D721Med (cell line): Measurements from ENCODE around the gene NUP205.

Experiments
- DNase-seq: peaks from one replicate; pipeline ENCODE4 v3.0.0; 2011; ENCODE audit warnings: low spot score; ENCODE audit not compliant: insufficient read length
- FAIRE-seq: peaks from 2 replicates; lab custom pipeline; 2011; peaks lifted over from hg19 to GRCh38; lab: Jason Lieb, UNC
- TF ChIP-seq, protein P1 (sequence below): IDR thresholded peaks from 2 replicates; pipeline ENCODE4 v1.5.1; 2012; ENCODE audit warnings: mild to moderate bottlenecking, control low read depth; ENCODE audit not compliant: insufficient read depth; ENCODE audit errors: missing control alignments

Gene NUP205

GRCh38 chr7:135597181-135597925 is 39.6 kb downstream of the NUP205 start:
- no peak for DNase-seq
- TF ChIP-seq, protein P1, sequence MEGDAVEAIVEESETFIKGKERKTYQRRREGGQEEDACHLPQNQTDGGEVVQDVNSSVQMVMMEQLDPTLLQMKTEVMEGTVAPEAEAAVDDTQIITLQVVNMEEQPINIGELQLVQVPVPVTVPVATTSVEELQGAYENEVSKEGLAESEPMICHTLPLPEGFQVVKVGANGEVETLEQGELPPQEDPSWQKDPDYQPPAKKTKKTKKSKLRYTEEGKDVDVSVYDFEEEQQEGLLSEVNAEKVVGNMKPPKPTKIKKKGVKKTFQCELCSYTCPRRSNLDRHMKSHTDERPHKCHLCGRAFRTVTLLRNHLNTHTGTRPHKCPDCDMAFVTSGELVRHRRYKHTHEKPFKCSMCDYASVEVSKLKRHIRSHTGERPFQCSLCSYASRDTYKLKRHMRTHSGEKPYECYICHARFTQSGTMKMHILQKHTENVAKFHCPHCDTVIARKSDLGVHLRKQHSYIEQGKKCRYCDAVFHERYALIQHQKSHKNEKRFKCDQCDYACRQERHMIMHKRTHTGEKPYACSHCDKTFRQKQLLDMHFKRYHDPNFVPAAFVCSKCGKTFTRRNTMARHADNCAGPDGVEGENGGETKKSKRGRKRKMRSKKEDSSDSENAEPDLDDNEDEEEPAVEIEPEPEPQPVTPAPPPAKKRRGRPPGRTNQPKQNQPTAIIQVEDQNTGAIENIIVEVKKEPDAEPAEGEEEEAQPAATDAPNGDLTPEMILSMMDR, result no peak

DNA sequence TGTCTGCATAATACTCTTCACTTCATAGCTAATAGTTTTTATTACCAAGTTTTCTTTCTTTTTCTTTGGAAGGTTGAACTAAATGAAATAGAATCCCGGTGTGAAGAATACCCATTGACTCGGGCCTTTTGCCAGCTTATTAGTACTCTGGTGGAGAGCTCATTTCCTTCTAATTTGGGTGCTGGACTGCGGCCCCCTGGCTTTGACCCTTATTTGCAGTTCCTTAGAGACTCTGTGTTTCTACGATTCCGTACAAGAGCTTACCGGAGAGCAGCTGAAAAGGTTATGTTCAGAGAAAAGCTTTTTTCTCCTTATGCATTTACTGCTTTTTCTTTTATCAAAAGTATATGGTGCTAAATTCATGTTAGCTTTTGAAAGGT is 40.2 kb downstream of the NUP205 start:
- DNase-seq (no peak), FAIRE-seq (no peak)
- TF ChIP-seq, protein P1, result no peak

More at GRCh38 chr7:135597181-135597925, 39.6 kb downstream of the NUP205 start:
- FAIRE-seq, result no peak

GRCh38 chr7:135599471-135599870 is 41.8 kb downstream of the NUP205 start:
- peak; percentile 41 for FAIRE-seq
- no peak for DNase-seq
- TF ChIP-seq, protein P1, result no peak

- FAIRE-seq (no peak), DNase-seq (no peak)
- TF ChIP-seq, protein P1, result no peak
Measured at GRCh38 chr7:135600226-135600625, 42.5 kb downstream of the NUP205 start.

DNA sequence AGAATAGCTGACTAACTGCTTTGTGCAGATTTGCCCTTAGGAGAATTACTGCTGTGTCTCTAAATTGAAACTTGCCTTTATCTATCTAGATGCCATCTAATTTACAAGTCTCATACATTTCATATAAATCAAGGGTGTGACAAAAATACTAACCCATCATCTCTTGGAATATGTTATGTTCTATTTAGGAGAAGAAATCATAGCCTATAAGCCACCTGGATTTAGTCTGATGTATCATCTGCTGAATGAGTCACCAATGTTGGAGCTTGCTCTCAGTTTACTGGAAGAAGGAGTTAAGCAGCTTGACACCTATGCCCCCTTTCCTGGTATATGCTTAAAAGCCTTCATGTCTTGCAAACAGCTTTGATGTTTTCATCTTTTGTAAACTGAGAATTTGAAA is 43.5 kb downstream of the NUP205 start:
- FAIRE-seq (no peak), DNase-seq (no peak)
- TF ChIP-seq, protein P1, result no peak

- TF ChIP-seq, protein P1, result no peak
- peak; percentile 21 for FAIRE-seq
- DNase-seq, result no peak
Measured at GRCh38 chr7:135602304-135602703, 44.6 kb downstream of the NUP205 start.

- DNase-seq (no peak), FAIRE-seq (no peak)
- TF ChIP-seq, protein P1, result no peak
Measured at GRCh38 chr7:135616136-135616535, 58.4 kb downstream of the NUP205 start.
